ENCODE data around the gene SERINC4. TPM values are rescaled to one million over a fixed set of nuclear protein-coding genes. Genes with fewer than 3 reads are reported as not detected.

Gene SERINC4
- total and polyA plus RNA-seq, 2 of the 4 experiments (the other 2 are of a cell fraction) = under 0.01 to 0.09 TPM

GRCh38 chr15:43824302-43825246, 24.6 kb upstream of the SERINC4 start, which contains the start of gene MFAP1:
MFAP1 (minus strand) TSS chr15:43824690; CDS start chr15:43824569, 121 bp downstream.
- Histone ChIP-seq H4K8ac (ENCODE audit: low read depth in 2 of 2, low read length in 2 of 2) (peak within 1 kb of the TSS; percentile 58 to 90), H4K5ac (ENCODE audit: low read depth, low read length) (peak within 1 kb of the TSS; percentile 64), H3K27me3 (ENCODE audit: control insufficient read depth, insufficient read depth, low read length) (no peaks in the 10 kb centered on the region), H2BK5ac (ENCODE audit: low read depth, low read length, poor library complexity, severe bottlenecking) (peak within 1 kb of the TSS; percentile 85), H3K18ac (ENCODE audit: low read depth, low read length) (peak within 1 kb of the TSS; percentile 76), H3K14ac (replicated peaks; ENCODE audit: low read depth, low read length) (peak within 1 kb of the TSS; percentile 85), H3K9me3 (ENCODE audit: control insufficient read depth, insufficient read depth, low read length) (no peaks in the 10 kb centered on the region), H4K20me1 (ENCODE audit: insufficient read depth, low read length) (peaks cover 11% of the 10 kb centered on the region; the same call in 1 of the 2 replicates), H3K56ac (ENCODE audit: extremely low read depth, insufficient read depth, low read length) (peak within 1 kb of the TSS; percentile 93), H2AK5ac (ENCODE audit: low read depth, low read length) (peak within 1 kb of the TSS; percentile 94), H3K79me1 (ENCODE audit: low read depth in 1 of 2, low read length in 2 of 2) (peaks cover 15 to 45% of the 10 kb centered on the region in 2 experiments), H2AFZ (replicated peaks; ENCODE audit: low read length, poor library complexity) (peak within 1 kb of the TSS; percentile 88), H3K4ac (ENCODE audit: low read depth, low read length) (peak within 1 kb of the TSS; percentile 84), H3K36me3 (ENCODE audit: control insufficient read depth, insufficient read depth, low read length) (peaks cover 4% of the 10 kb centered on the region), H2AK9ac (replicated peaks; ENCODE audit: low read depth, low read length, poor library complexity) (peak within 1 kb of the TSS; percentile 86), H3K9me1 (ENCODE audit: insufficient read depth, low read length) (peaks cover 8% of the 10 kb centered on the region; the same call in 1 of the 2 replicates), H2BK120ac (ENCODE audit: low read depth, low read length) (peak within 1 kb of the TSS; percentile 58), H3K23ac (ENCODE audit: low read depth, low read length) (peak within 1 kb of the TSS; percentile 95), H3K9ac (ENCODE audit: low read depth, low read length) (peak within 1 kb of the TSS; percentile 90), H3K4me3 (ENCODE audit: insufficient read depth, low read depth, low read length) (peak within 1 kb of the TSS; percentile 72), H2BK15ac (ENCODE audit: low read depth, low read length) (peak within 1 kb of the TSS; percentile 25; the same call in 1 of the 3 replicates), H3K4me1 (ENCODE audit: control insufficient read depth, insufficient read depth, low read length) (peaks cover 4% of the 10 kb centered on the region), H3K4me2 (ENCODE audit: low read depth, low read length) (peak within 1 kb of the TSS; percentile 98), H2BK20ac (ENCODE audit: low read depth, low read length) (peak within 1 kb of the TSS; percentile 42; the same call in 1 of the 2 replicates), H3K27ac (ENCODE audit: insufficient read depth, low read length) (peak within 1 kb of the TSS; percentile 86), H4K91ac (ENCODE audit: insufficient read depth, low read depth, low read length) (peak within 1 kb of the TSS; percentile 72)
- ChIA-PET CTCF (no interaction called here), POLR2A (ENCODE audit: unreplicated experiment) (no interaction called here)
- in situ Hi-C loops (cut with MboI; ENCODE audit: low sequenced_read_pairs) = no loop called here
- peak; percentile 77 for ATAC-seq (ENCODE audit: low read depth)
- TSS peak; percentile 88 for BruUV-seq (replicated peaks)
- dilution Hi-C loops (cut with HindIII; ENCODE audit: low sequenced_read_pairs, unreplicated experiment) = no loop called here
- peak; percentile 99 for DNase-seq
- WGBS, 2 experiments (ENCODE audit: extremely low coverage in 2 of 2, insufficient read length in 1 of 2) = 5% methylated on average over 24 of the region's 46 CpGs; no CpG with 5 or more reads in 1 of the 2 experiments
- intact Hi-C loops (cut with micrococcal nuclease) = no loop called here
- TF ChIP-seq NFE2L2 (IDR thresholded peaks at IDR 0.05; ENCODE audit: low read depth, low read length) (no peak), MAFK (IDR thresholded peaks at IDR 0.05; ENCODE audit: low read depth, low read length) (no peak), FOS (IDR thresholded peaks at IDR 0.05; ENCODE audit: low read depth, low read length) (peak; percentile 70), MAZ (IDR thresholded peaks at IDR 0.05; ENCODE audit: borderline replicate concordance, low read depth, low read length) (0 out of 2 replicates have a peak, but pooled peaks have one; percentile 39), CEBPB (IDR thresholded peaks at IDR 0.05; ENCODE audit: low read depth, low read length) (peak; percentile 88), CTCF (conservative IDR thresholded peaks at IDR 0.05; ENCODE audit: low read depth, low read length) (no peak), CHD1 (IDR thresholded peaks at IDR 0.05; ENCODE audit: low read depth, low read length) (peak; percentile 85), MXI1 (IDR thresholded peaks at IDR 0.05; ENCODE audit: borderline replicate concordance, low read depth, low read length) (0 out of 2 replicates have a peak, but pooled peaks have one; percentile 56), RFX5 (IDR thresholded peaks at IDR 0.05; ENCODE audit: low read depth, low read length) (no peak), RAD21 (IDR thresholded peaks at IDR 0.05; ENCODE audit: low read length) (no peak), SMC3 (IDR thresholded peaks at IDR 0.05; ENCODE audit: low read depth, low read length) (no peak), USF2 (IDR thresholded peaks at IDR 0.05; ENCODE audit: low read depth, low read length) (peak; percentile 68; the same call in 1 of the 2 replicates)
- TF ChIP-seq, protein P1, sequence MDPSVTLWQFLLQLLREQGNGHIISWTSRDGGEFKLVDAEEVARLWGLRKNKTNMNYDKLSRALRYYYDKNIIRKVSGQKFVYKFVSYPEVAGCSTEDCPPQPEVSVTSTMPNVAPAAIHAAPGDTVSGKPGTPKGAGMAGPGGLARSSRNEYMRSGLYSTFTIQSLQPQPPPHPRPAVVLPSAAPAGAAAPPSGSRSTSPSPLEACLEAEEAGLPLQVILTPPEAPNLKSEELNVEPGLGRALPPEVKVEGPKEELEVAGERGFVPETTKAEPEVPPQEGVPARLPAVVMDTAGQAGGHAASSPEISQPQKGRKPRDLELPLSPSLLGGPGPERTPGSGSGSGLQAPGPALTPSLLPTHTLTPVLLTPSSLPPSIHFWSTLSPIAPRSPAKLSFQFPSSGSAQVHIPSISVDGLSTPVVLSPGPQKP (IDR thresholded peaks at IDR 0.05; ENCODE audit: borderline replicate concordance, low read depth, low read length) = no peak

All from IMR-90 (cell line).